T-helper 1 cell (primary cell): ENCODE data around the gene RPTOR.

ENCODE experiments used
- DNase-seq, 5 donors: peaks; one replicate each; pipeline ENCODE4 v3.0.0-alpha.2; 2012 to 2020

Gene RPTOR

GRCh38 chr17:80902197-80902962, 357.7 kb downstream of the RPTOR start:
- no peak for DNase-seq

- DNase-seq, result no peak
These were observed 358.4 kb downstream of the RPTOR start for GRCh38 chr17:80902963-80903611.

- no peak for DNase-seq
These were observed 359.6 kb downstream of the RPTOR start for GRCh38 chr17:80904036-80904753.

GRCh38 chr17:80905586-80906230, 361.1 kb downstream of the RPTOR start:
- DNase-seq, result no peak

- no peak for DNase-seq
These were observed 362.0 kb downstream of the RPTOR start for GRCh38 chr17:80906364-80907259.

- DNase-seq, result no peak
These were observed 362.6 kb downstream of the RPTOR start for GRCh38 chr17:80907281-80907680.

- no peak for DNase-seq
These were observed 363.6 kb downstream of the RPTOR start for GRCh38 chr17:80908211-80908610.

- DNase-seq, result no peak
These were observed 364.1 kb downstream of the RPTOR start for GRCh38 chr17:80908776-80909175.

GRCh38 chr17:80909635-80910034, 365.0 kb downstream of the RPTOR start:
- no peak for DNase-seq

- no peak for DNase-seq
These were observed 365.4 kb downstream of the RPTOR start for GRCh38 chr17:80910043-80910442.

- DNase-seq, result no peak
These were observed 367.8 kb downstream of the RPTOR start for GRCh38 chr17:80912476-80912875.

GRCh38 chr17:80913928-80914821, 369.5 kb downstream of the RPTOR start:
- DNase-seq, result no peak

GRCh38 chr17:80916246-80916645, 371.6 kb downstream of the RPTOR start:
- DNase-seq, result no peak

GRCh38 chr17:80917716-80918560, 373.3 kb downstream of the RPTOR start:
- no peak for DNase-seq

- no peak for DNase-seq
These were observed 374.1 kb downstream of the RPTOR start for GRCh38 chr17:80918731-80919130.

GRCh38 chr17:80919331-80920311, 375.0 kb downstream of the RPTOR start:
- no peak for DNase-seq

GRCh38 chr17:80920441-80920840, 375.8 kb downstream of the RPTOR start:
- no peak for DNase-seq

- DNase-seq, result no peak
These were observed 376.5 kb downstream of the RPTOR start for GRCh38 chr17:80921159-80921558.
